Stomach (tissue), 4 donors: ENCODE results near the gene PEX12.

ENCODE experiments used
- POLR2A ChIP-seq, 4 donors: fragments of 450-650 bp; IDR thresholded peaks; one replicate each; pipeline ENCODE4 v1.6.1; 2016; ENCODE audit warnings: antibody characterized with exemption in 4 of 4, control low read depth in 2 of 4, mild to moderate bottlenecking in 1 of 4, moderate library complexity in 1 of 4
- POLR2AphosphoS5 ChIP-seq, 3 donors: sonication (generic); formaldehyde crosslinking; IDR thresholded peaks; one replicate each; pipeline ENCODE4 v1.6.1; 2016; ENCODE audit warnings: antibody characterized with exemption in 3 of 3
- TF ChIP-seq, protein P1 (sequence below), 7 experiments: fragments of 450-650 bp in 4 of 7; fragments of 200-600 bp in 3 of 7; sonication (generic) in 3 of 7; IDR thresholded peaks; one replicate each; pipeline ENCODE4 v1.5.1; 2016 to 2019; ENCODE audit warnings: antibody characterized with exemption in 7 of 7, control low read depth in 2 of 7, mild to moderate bottlenecking in 1 of 7

GRCh38 chr17:35584061-35584460 lies 5.7 kb upstream of the PEX12 start:
- TF ChIP-seq, protein P1, sequence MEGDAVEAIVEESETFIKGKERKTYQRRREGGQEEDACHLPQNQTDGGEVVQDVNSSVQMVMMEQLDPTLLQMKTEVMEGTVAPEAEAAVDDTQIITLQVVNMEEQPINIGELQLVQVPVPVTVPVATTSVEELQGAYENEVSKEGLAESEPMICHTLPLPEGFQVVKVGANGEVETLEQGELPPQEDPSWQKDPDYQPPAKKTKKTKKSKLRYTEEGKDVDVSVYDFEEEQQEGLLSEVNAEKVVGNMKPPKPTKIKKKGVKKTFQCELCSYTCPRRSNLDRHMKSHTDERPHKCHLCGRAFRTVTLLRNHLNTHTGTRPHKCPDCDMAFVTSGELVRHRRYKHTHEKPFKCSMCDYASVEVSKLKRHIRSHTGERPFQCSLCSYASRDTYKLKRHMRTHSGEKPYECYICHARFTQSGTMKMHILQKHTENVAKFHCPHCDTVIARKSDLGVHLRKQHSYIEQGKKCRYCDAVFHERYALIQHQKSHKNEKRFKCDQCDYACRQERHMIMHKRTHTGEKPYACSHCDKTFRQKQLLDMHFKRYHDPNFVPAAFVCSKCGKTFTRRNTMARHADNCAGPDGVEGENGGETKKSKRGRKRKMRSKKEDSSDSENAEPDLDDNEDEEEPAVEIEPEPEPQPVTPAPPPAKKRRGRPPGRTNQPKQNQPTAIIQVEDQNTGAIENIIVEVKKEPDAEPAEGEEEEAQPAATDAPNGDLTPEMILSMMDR (IDR thresholded peaks at IDR 0.05): no peak
- TF ChIP-seq POLR2A (IDR thresholded peaks at IDR 0.05) (no peak), POLR2AphosphoS5 (IDR thresholded peaks at IDR 0.05) (no peak)
